Activated CD4-positive, alpha-beta memory T cell treated with anti-CD3 and anti-CD28 coated beads for 36 hours (primary cell): ENCODE measurements around the gene ART4. TPM values are rescaled to one million over a fixed set of nuclear protein-coding genes. Genes with fewer than 3 reads are reported as not detected.

Source experiments
- CTCF ChIA-PET: fragments of 350-600 bp; sonication (Branson Sonifier 250); formaldehyde crosslinking; loops from one replicate; lab custom pipeline; 2021; ENCODE audit warnings: antibody characterized with exemption, inconsistent platforms; lab: Charles Lee
- POLR2A ChIA-PET: fragments of 350-600 bp; sonication (Branson Sonifier 250); formaldehyde crosslinking; loops from one replicate; lab custom pipeline; 2021; ENCODE audit warnings: antibody characterized with exemption; lab: Charles Lee
- DNase-seq: peaks from one replicate; pipeline ENCODE4 v3.0.0-alpha.2; 2020
- H3K27ac Mint-ChIP-seq: one replicate; pipeline ENCODE4 v1.8.0; 2021; ENCODE audit warnings: mixed read lengths
- H3K27me3 Mint-ChIP-seq: one replicate; pipeline ENCODE4 v1.8.0; 2021; ENCODE audit warnings: mixed read lengths
- H3K36me3 Mint-ChIP-seq: one replicate; pipeline ENCODE4 v1.8.0; 2021; ENCODE audit warnings: mixed read lengths
- H3K4me1 Mint-ChIP-seq: one replicate; pipeline ENCODE4 v1.8.0; 2021; ENCODE audit warnings: low read depth, mixed read lengths
- H3K4me3 Mint-ChIP-seq: one replicate; pipeline ENCODE4 v1.8.0; 2021; ENCODE audit warnings: mild to moderate bottlenecking, mixed read lengths
- H3K9me3 Mint-ChIP-seq: one replicate; pipeline ENCODE4 v1.8.0; 2021; ENCODE audit warnings: mixed read lengths
- intact Hi-C: fragments of 100-400 bp; cut with micrococcal nuclease; formaldehyde crosslinking; loops from one replicate; pipeline ENCODE4 v1.15.1; 2023
- total RNA-seq, 2 experiments: library from RNA; stranded (reverse); gene quantifications; one replicate each; pipeline ENCODE4 v1.2.3, GENCODE V29; 2021

Gene ART4
- total RNA-seq, 2 experiments from 2014 or later, result not detected

DNA sequence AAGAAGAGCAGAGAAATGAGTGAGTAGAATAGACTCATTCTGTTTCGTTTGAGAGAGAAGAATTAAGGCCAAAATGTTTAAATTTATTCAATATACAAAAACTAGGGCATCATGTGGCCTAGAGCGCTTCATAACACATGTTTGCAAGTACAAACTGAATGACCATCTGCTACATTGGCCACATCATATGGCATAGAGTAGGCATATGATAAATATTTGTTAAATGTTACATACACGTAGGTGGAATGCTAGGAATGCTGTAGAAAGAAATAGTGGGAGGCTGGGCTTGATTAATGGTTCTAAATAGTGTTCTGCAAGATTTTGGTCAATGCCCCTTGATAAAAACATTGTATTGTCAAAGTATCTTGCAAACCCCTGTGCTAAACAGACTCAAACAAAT lies 31.6 kb upstream of the ART4 start:
- no peak for DNase-seq
- no peaks in the 10 kb centered on the region for H3K4me1 Mint-ChIP-seq
- intact Hi-C loops, result no loop called here
- H3K27me3 Mint-ChIP-seq, result no peaks in the 10 kb centered on the region
- no peaks in the 10 kb centered on the region for H3K36me3 Mint-ChIP-seq
- H3K9me3 Mint-ChIP-seq, result no peaks in the 10 kb centered on the region
- ChIA-PET POLR2A (no interaction called here), CTCF (no interaction called here)
- no peak overlapping the region for H3K27ac Mint-ChIP-seq
- no peak overlapping the region for H3K4me3 Mint-ChIP-seq

GRCh38 chr12:14873440-14874185 lies 30.3 kb upstream of the ART4 start:
- H3K4me3 Mint-ChIP-seq, result no peak overlapping the region
- no peaks in the 10 kb centered on the region for H3K27me3 Mint-ChIP-seq
- no peak overlapping the region for H3K27ac Mint-ChIP-seq
- intact Hi-C loops, result no loop called here
- ChIA-PET CTCF (interaction anchor here (0.8 kb wide), 1 partner anchor 28 kb away, joined by 4 read pairs; no protein-coding TSS in a partner anchor), POLR2A (interaction anchor here (0.6 kb wide), 1 partner anchor 136 kb away, joined by 3 read pairs; no protein-coding TSS in a partner anchor)
- no peaks in the 10 kb centered on the region for H3K9me3 Mint-ChIP-seq
- H3K36me3 Mint-ChIP-seq, result no peaks in the 10 kb centered on the region
- DNase-seq, result no peak
- H3K4me1 Mint-ChIP-seq, result no peaks in the 10 kb centered on the region

DNA sequence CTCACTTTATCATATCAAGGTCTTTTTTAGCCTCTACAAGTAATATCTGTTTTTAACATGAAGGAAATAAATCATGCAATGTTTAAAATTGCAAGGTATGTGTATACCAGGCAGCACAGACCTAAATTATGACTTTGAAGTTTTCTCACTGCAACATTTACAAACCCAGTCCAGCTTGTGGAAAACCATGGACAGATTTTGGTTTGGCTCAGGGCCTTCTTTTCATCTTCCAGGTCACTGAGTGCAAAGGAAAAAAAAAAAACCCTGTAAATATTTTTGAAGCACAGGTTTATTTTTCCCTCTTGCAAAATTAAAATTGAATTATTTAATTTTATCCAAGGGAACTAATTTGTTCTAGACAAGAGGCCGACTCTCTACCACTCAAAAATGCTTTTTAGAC lies 28.6 kb upstream of the ART4 start:
- CTCF ChIA-PET, result no interaction called here
- Mint-ChIP-seq H3K4me1 (no peaks in the 10 kb centered on the region), H3K27ac (no peak overlapping the region), H3K36me3 (peaks cover 7% of the 10 kb centered on the region), H3K4me3 (no peak overlapping the region), H3K9me3 (peaks cover 7% of the 10 kb centered on the region), H3K27me3 (no peaks in the 10 kb centered on the region)
- POLR2A ChIA-PET, result no interaction called here
- no peak for DNase-seq
- intact Hi-C loops, result no loop called here

DNA sequence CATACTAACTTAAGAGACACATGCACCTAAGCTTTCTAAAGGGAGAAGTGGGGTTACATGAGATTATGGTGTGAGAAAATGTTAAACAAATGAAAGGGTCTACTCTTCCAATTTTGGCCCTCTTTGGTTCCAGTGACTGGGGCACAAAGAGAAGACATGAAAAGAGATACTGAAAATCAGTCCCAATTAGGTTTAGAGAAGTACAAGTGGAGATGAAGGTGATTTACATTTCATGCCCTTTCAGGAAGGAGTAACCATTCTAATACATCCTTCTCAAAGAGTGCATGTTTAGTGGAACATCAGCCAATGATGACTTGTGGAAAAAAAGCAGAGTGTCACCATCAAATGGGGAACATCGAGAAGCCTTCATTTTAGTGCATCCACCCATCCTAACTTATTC lies 27.9 kb upstream of the ART4 start:
- intact Hi-C loops, result no loop called here
- Mint-ChIP-seq H3K27me3 (no peaks in the 10 kb centered on the region), H3K4me3 (no peak overlapping the region), H3K4me1 (no peaks in the 10 kb centered on the region), H3K27ac (no peak overlapping the region), H3K36me3 (peaks cover 7% of the 10 kb centered on the region), H3K9me3 (peaks cover 7% of the 10 kb centered on the region)
- CTCF ChIA-PET, result interaction anchor here (0.7 kb wide), 1 partner anchor 973 kb away, joined by 3 read pairs; no protein-coding TSS in a partner anchor
- no peak for DNase-seq
- POLR2A ChIA-PET, result no interaction called here

DNA sequence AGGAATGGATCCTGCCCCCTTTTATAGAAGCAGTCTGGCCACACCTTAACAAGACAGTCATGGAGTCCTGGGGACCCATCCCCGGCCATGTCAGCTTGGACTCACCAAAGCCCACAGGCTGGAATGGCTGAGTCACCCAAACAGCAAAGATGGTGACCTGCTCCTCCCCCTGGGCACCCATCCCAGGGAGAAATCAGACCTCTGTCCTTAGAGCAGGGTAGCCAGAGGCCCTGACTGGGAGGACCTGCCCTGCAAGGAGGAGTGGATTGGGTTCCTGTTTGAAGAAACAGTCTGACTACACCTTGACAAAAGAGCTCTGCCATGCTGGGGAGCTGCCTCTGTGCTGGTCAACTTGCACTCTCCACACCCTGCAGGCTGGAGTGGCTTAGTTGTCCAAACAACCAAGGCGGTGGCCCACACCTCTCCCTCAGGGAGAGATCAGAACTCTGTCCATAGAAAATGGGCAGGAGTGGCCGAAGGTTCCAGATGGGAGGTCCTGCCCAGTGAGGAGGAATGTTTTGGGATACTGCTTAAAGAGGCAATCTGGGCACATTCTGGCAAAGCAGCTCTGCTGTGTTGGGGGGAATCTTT lies 25.7 kb upstream of the ART4 start:
- Mint-ChIP-seq H3K4me3 (no peak overlapping the region), H3K27ac (no peak overlapping the region), H3K9me3 (peaks cover 7% of the 10 kb centered on the region), H3K4me1 (no peaks in the 10 kb centered on the region), H3K27me3 (no peaks in the 10 kb centered on the region), H3K36me3 (peaks cover 7% of the 10 kb centered on the region)
- ChIA-PET POLR2A (no interaction called here), CTCF (interaction anchor here (1.0 kb wide), 1 partner anchor 14 kb away, joined by 3 read pairs; no protein-coding TSS in a partner anchor)
- no peak for DNase-seq
- intact Hi-C loops, result no loop called here

GRCh38 chr12:14860490-14860889 lies 17.2 kb upstream of the ART4 start:
- H3K4me1 Mint-ChIP-seq, result no peaks in the 10 kb centered on the region
- peaks cover 4% of the 10 kb centered on the region for H3K36me3 Mint-ChIP-seq
- POLR2A ChIA-PET, result no interaction called here
- H3K4me3 Mint-ChIP-seq, result no peak overlapping the region
- intact Hi-C loops, result no loop called here
- H3K27me3 Mint-ChIP-seq, result no peaks in the 10 kb centered on the region
- peaks cover 35% of the 10 kb centered on the region for H3K9me3 Mint-ChIP-seq
- CTCF ChIA-PET, result no interaction called here
- no peak for DNase-seq
- H3K27ac Mint-ChIP-seq, result no peak overlapping the region

- no peak for DNase-seq
- intact Hi-C loops, result no loop called here
- CTCF ChIA-PET, result no interaction called here
Observed at GRCh38 chr12:14858513-14858912, 15.2 kb upstream of the ART4 start.

GRCh38 chr12:14854586-14855183 lies 11.4 kb upstream of the ART4 start:
- H3K4me1 Mint-ChIP-seq, result no peaks in the 10 kb centered on the region
- intact Hi-C loops, result no loop called here
- CTCF ChIA-PET, result interaction anchor here (1.3 to 1.7 kb wide), 2 partner anchors 15 to 141 kb away, joined by 3 read pairs; no protein-coding TSS in a partner anchor
- no peaks in the 10 kb centered on the region for H3K27me3 Mint-ChIP-seq
- no peak for DNase-seq
- H3K4me3 Mint-ChIP-seq, result no peak overlapping the region
- no peaks in the 10 kb centered on the region for H3K36me3 Mint-ChIP-seq
- POLR2A ChIA-PET, result no interaction called here
- peaks cover 15% of the 10 kb centered on the region for H3K9me3 Mint-ChIP-seq
- H3K27ac Mint-ChIP-seq, result no peak overlapping the region

More at GRCh38 chr12:14858513-14858912, 15.2 kb upstream of the ART4 start:
- POLR2A ChIA-PET, result no interaction called here
- Mint-ChIP-seq H3K4me3 (no peak overlapping the region), H3K27ac (no peak overlapping the region), H3K9me3 (peaks cover 35% of the 10 kb centered on the region), H3K36me3 (peaks cover 4% of the 10 kb centered on the region), H3K27me3 (no peaks in the 10 kb centered on the region), H3K4me1 (no peaks in the 10 kb centered on the region)

DNA sequence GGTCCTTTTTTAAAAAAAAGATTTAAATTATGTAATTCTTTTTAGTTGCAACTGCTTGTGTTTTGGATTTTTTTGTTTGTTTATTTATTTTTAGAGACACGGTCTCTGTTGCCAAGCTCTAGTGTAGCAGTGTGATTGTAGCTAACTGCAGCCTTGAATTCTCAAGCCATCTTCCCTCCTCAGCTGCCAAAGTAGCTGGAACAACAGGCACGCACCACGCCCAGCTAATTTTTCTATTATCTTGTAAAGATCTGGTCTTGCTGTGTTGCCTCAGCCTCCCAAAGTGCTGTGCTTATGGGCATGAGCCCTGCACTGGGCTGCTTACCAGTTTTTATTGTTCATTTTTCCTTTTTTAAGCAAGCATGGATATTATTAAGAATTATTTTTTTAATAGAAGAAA lies 10.6 kb upstream of the ART4 start:
- no peaks in the 10 kb centered on the region for H3K36me3 Mint-ChIP-seq
- H3K27ac Mint-ChIP-seq, result no peak overlapping the region

GRCh38 chr12:14852880-14853279 lies 9.6 kb upstream of the ART4 start:
- intact Hi-C loops, result no loop called here
- H3K4me3 Mint-ChIP-seq, result no peak overlapping the region
- H3K9me3 Mint-ChIP-seq, result peaks cover 9% of the 10 kb centered on the region
- CTCF ChIA-PET, result interaction anchor here (0.6 to 2.0 kb wide), 2 partner anchors 142 to 174 kb away, joined by 3 to 6 read pairs; no protein-coding TSS in a partner anchor
- POLR2A ChIA-PET, result no interaction called here
- no peaks in the 10 kb centered on the region for H3K4me1 Mint-ChIP-seq
- no peak for DNase-seq
- H3K27me3 Mint-ChIP-seq, result no peaks in the 10 kb centered on the region
- H3K27ac Mint-ChIP-seq, result no peak overlapping the region
- H3K36me3 Mint-ChIP-seq, result no peaks in the 10 kb centered on the region

More for the DNA sequence above, 10.6 kb upstream of the ART4 start:
- Mint-ChIP-seq H3K4me3 (no peak overlapping the region), H3K9me3 (peaks cover 9% of the 10 kb centered on the region), H3K27me3 (no peaks in the 10 kb centered on the region), H3K4me1 (no peaks in the 10 kb centered on the region)
- CTCF ChIA-PET, result interaction anchor here (1.0 to 1.7 kb wide), 2 partner anchors 9 to 16 kb away, joined by 3 read pairs; no protein-coding TSS in a partner anchor
- no peak for DNase-seq
- intact Hi-C loops, result no loop called here
- POLR2A ChIA-PET, result no interaction called here

DNA sequence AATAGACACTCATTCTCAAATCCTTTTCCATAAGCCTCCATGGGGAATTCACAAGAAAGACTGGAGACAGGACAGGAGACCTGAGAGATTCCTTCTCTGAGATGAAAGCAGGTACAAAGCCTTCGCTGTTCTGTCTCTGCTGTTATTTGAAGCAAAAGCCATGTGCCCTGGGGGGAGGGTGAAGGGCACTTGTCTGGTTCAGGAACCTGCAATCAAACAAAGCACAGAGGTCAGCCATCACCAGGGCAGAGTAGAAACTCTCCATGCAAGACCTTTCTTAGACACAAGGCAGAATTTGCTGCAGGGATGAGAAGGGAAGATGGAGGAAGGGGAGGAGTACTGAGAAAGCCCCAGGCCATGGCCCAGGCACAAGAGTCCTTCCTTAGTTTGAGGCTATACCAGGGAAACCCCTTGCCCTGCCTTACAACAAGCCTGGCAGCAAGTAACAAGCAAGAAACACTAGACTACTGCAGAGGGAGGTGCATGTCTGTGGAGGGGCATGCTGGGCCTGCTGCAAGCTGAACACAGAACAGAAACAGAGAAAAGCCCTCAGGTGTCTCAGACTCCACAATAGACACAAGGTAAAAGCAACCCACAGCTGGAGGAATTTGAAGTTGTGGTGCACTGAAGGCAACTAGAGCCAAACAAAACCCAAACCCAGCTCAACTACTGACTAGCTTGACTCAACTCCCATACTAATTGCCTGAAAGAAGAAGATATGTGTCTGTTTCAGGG lies 7.8 kb upstream of the ART4 start:
- Mint-ChIP-seq H3K9me3 (no peaks in the 10 kb centered on the region), H3K27ac (no peak overlapping the region), H3K4me3 (no peak overlapping the region), H3K4me1 (no peaks in the 10 kb centered on the region), H3K36me3 (no peaks in the 10 kb centered on the region), H3K27me3 (no peaks in the 10 kb centered on the region)
- POLR2A ChIA-PET, result no interaction called here
- no peak for DNase-seq
- intact Hi-C loops, result no loop called here
- CTCF ChIA-PET, result interaction anchor here (1.3 to 2.0 kb wide), 3 partner anchors 144 to 371 kb away, joined by 3 to 6 read pairs (median 5); partner anchors contain the start of gene RERG
